HG03159 (cell line): ENCODE results near the gene APBB2.
"Not testable (repeated sequence)": the region's sequence is repeated elsewhere in the genome, so short reads cannot be mapped to it uniquely, and the experiment has no call there.

Experiments used
- ATAC-seq: cut with Tn5 transposase; IDR thresholded peaks from one replicate; pipeline ENCODE4 v1.9.1; 2021; ENCODE audit warnings: mild to moderate bottlenecking, moderate library complexity; ENCODE audit not compliant: unreplicated experiment

APBB2 gene

DNA sequence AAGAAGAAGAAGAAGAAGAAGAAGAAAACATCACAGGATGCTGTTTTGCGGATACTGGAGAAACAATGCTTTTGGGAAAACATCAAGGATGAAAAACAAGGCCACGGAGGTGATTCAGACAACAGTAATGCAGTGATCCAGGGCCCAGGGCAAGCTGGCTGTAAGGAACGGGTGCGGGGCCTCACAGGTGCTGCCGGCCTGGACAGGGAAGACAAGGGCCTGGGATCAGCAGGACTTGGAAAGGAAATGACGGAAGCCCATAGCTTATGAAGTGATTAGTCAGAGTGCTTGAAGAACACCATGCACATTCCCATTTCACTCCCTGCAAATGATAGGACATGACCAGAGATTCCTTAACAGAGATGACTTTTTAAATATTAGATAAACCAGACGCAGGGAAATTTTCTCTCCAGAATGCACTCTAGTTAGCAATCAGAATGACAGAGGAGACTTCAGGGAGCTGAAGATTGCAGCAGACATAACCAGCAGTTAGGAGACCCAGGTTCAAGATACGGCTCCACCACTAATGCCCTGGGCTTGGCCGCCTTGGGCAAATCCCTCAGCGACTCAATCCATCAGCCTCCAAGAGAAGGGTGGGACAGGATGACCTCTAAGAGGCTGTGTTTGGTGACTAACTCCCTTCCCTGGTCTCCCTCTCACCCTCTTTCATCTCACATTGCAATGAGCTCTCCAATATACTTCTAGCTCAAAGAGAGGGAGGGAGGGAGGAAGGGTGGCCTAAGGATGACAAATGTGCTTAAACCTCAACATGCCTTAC is 54.1 kb downstream of the APBB2 start:
- no peak for ATAC-seq

DNA sequence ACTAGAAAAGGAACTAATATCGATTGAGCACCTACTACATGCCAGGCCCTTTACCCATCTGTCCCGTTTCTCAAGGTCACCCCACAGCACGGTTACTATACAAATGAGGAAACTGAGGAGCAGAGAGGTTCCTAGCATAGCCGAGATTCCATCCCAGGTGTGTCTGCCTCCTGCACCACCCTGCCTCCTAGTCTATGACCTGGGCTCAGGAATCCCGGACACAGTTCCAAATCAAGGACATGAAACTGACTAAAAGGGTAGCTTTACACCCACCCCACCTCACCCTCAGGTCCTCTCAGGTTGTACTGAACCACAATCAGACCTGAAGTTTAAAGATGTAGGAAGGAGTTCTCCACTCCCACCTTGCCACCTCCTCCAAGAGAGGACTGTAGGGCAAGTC is 55.6 kb downstream of the APBB2 start:
- ATAC-seq = no peak

DNA sequence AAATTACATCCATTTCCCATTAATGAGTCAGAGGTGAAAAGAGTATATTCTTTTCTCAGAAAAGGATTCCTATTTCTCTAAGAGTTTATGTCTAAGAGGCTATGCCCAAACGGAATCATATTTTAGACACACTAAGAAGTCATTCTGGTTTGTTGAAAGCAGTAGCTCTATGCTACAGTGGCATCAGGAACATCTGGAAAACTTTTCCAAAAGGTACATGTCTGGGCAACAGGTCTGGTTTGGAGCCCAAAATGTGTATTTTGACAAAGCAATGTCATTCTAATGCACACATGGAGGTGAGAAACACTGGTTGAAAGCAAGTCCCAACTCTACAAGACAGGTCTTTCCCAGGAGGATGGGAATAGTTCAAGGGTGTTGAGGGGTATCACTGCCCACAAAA is 56.1 kb downstream of the APBB2 start:
- ATAC-seq = no peak

DNA sequence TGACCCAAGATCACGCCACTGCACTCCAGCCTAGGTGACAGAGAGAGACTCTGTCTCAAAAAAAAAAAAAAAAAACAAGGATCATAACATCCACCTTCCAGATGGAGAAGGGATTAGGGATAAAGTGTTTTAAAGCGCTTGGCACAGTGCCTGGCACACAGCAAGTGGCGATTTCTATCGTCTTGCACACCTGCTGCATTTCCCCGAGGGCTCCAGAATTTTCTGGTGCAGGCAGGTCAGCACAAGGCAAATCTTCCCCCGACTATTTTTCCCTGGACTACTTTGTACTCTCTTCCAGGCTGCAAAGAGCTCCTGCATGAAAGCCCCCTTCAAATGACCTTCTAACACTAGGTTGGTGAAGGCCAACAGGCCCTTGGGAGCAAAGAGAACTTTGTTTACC is 57.3 kb downstream of the APBB2 start:
- no peak for ATAC-seq

DNA sequence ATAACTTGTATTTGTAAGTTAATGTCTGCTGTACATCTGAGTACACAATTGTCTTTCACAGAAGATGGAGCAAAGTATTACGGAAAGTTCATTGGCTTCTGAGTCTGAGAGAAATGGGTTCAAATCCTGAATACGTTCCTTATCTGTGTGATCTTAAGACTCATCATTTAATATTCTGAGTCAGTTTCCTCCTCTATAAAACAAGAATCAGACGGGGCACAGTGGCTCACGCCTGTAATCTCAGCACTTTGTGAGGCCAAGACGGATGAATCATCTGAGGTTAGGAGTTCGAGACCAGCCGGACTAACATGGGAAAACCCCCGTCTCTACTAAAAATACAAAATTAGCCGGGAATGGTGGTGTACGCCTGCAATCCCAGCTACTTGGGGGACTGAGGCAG is 57.8 kb downstream of the APBB2 start:
- no peak for ATAC-seq

DNA sequence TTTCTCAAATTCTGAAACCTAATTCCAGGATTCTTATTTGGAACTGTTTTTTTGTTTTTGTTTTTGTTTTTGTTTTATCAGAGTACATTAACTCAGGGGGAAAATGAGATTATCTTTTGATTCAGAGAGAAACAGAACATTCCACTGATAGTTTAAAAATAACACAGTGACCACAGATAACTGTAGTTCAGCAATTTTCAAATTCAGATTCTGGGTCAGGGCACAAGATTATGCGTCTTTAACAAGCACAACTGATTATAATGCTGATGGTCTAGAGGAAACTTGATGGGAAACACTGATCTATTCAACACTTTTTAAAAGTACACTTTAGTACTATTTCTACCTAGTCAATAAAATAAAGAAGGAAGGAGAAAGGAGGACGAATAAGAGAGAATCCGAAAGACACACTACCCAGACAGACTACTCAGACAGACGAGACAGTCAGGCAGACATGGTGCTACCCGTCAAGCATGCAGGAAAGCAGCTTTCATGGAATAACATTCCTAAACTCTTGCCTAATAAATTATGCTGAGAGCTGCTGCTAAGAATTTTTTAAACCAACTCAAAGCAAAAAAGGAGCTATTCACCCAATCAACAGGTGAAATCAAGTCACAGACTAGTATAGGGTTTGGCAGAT is 59.0 kb downstream of the APBB2 start:
- ATAC-seq = no peak

DNA sequence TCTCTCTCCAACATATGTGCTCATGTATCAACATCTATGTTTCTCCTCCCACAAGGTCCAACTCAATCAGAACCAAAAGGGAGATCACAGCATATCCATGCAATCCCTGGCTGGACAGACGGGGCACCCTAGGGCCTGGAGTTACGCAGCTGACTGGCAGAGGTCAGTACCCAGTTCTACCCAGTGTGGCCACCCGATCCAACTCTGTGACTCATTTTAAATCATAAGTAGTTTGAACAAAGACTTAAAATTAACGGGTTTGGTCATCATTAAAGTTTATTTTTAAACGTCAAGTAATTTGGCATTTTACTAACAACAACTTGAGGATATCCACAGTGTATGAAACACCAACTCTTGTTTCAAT is 59.5 kb downstream of the APBB2 start:
- ATAC-seq = no peak

DNA sequence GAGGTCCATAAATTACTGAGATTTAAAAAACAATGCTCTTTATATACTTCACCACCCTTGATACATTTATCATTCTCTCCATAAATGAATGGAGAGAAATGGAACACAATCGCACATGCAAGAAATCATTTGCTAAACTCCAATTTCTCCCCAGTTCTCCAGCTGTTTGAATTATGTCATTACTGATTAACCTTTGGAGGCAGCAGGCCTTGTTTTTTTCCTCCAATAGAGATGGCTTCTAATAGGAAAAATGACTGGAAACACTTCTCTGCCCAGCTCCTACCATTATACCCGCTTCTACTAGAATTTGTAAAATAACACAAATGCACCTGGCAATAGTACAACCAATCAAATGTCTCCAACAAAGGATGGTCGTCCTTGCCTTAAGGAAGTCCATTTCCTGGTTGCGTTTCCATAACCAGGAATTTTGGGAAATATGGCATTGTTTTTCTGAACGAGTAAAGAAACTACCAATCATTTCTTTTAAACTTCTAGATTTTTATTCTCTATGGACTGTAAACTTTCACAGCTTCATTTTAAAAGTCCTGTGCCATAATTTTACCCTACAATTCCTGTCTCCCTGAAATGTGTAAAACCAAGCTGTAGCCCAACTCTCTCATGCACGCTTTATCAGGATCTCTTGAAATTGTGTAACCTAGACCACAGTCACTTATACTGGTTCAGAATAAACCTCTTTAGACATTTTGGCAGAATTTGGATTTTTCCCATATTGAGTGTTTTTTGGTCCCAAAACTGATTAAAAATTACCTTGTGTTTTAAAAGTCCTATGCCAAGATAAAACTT is 60.1 kb downstream of the APBB2 start:
- ATAC-seq = no peak

DNA sequence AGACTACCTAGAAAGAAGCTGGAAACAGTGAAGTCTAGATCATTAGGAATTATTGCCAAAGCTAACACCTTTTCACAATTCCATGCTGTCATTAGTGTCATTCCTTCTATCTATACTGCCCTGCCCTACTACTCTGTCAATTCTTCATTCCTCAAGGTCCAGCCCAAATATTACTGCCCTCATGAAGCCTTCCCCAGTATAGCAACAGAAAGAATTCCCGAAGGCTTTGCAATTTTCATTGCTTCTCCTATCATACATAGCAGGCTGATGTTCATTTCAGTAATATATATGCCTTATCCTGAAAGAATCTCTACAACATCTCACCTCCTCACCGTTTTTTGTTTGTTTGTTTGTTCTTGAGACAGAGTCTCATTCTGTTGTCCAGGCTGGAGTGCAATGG is 63.9 kb downstream of the APBB2 start:
- no peak for ATAC-seq

DNA sequence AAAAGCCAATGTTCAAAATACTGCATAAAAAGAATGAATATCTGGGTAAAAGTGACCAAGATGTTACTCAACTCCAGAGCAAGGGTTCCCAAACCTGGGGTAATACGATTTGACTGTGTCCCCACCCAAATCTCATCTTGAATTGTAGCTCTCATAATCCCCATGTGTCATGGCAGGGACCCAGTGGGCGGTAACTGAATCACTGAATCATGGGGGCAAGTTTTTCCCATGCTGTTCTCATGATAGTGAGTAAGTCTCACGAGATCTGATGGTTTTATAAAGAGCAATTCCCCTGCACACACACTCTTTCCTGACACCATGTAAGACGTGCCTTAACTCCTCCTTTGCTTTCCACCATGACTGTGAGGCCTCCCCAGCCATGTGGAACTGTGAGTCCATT is 64.8 kb downstream of the APBB2 start:
- ATAC-seq = not testable (repeated sequence)

DNA sequence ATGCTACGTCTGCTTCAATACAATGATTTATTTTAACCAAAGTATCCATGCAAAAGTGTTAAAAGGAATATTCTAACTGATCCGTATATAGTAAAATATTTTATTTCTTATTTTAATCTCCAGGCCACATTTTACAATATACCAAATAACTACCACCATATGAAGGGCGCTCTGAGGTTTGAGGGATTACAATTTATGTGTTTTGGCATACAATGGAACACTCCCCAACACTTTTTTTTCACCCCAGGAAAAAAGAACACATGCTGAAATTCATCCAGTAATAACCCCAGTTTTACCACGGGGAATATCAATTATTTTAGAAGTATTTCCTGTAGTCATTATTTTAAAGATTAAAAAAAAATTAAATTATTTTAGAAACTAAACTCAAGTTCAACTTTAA is 65.4 kb downstream of the APBB2 start:
- ATAC-seq = no peak

DNA sequence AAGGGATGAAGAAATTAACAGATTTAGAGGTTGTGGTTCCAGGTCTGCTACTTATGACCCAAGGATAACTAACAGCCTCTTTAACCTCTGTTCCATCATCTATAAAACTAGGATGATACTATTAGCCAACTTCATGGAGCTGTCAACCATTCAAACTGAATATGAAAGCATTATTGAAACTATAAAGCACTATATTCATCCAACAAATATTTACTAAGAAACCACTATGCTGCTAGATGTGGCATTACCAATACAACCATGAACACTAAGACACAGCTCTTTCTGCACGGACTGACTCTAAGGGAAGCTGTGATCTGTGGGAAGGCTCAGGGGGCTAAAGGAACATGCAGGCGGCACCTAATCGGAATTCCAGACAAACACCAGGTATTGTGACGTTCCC is 66.0 kb downstream of the APBB2 start:
- ATAC-seq = no peak

DNA sequence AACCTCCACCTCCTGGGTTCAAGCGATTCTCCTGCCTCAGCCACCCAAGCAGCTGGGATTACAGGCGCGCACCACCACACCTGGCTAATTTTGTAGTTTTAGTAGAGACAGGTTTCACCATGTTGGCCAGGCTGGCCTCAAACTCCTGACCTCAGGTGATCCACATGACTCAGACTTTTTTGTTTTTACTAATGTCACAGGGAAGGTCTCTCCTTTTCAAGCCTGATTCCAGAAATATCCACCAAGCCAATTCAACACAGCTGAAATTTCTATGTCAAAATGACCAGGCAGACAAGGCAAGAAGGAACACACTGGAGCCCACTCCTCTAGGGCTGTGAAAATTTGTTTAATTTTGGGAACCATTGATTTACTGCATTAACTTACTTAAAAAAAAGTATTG is 66.8 kb downstream of the APBB2 start:
- ATAC-seq = not testable (repeated sequence)

DNA sequence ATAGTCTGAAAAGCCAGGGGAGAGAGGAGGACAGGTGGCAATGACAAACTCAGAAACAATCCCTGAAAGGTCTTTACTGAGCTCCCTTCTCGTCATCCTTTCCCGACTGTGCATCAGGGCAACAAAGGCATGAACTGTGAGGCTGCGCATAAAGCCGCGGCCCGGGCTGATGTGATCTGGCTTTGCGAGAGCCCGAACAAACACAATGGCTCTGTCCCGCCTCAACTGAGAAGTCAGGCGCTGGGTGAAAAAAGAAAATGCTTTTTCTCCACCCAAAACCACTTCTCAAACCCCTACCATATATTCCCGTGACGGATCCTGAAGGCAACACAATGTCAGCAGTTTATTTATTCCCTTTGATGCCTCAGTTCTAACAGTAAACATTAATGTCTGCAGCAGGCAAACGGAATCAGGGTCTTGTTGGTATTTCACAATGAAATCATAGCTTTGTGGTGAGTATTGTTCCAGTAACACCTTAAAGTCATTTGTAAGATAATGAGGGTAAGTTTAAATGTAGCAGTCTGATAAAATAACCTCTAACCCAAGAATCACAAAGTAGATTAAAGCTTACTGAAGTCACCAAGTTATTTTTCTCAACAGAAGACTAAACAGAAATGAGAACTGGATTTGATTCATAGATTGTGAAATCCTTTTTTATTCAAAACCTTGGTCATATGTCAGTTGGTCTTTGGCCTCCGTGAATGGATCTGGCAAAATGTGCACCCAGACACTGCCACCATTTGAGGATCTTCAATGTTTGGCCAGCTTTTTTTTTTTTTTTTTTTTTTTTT is 67.4 kb downstream of the APBB2 start:
- no peak for ATAC-seq

DNA sequence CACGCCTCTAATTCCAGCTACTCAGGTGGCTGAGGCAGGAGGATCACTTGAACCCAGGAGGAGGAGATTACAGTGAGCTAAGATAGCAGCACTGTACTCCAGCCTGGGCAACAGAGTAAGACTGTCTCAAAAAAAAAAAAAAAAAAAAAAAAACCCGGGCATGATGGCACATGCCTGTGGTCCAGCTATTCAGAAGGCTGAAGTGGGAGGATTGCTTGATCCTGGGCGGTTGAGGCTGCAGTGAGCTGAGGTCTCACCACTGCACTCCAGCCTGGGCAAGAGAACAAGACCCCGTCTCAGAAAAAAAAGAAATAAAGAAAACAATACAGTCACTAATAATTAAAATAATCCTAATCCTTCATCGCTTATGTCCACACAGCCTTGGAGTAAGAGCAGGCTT is 68.1 kb downstream of the APBB2 start:
- ATAC-seq = no peak

DNA sequence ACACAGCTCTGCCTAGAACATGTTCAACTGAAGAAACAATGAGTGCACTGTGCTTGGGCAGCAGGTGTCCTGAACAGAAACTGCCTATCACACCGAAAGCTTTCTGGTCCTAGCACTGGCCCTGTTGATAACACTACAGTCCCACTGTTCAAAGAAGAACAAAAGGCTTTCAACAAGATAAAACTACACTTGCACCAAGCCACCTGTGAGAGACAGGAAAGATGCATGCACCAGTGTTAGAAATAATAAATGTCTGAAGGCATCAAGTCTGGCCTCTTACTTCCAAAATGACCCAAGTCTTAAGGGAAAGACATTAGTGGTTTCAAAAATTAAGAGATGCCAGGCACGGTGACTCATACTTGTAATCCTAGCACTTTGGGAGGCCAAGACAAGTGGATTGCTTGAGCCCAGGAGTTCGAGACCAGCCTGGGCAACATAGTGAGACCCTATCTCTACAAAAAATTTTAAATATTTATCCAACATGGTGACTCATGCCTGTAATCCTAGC is 68.7 kb downstream of the APBB2 start:
- ATAC-seq = no peak

DNA sequence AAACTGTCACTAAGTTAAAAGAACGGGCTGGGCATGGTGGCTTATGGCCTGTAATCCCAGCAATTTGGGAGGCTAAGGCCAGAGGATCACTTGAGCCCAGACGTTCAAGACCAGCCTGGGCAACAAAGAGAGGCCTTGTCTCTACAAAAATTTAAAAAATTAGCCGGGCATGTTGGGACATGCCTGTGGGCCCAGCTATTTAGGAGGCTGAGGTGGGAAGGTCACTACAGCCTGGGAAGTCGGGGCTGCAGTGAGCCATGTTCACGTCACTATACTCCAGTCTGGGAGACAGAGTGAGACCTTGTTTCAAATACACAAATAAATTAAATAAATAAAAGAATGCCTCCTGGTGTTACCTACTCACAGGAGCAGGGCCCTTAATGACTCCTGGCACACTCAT is 69.5 kb downstream of the APBB2 start:
- ATAC-seq = no peak

DNA sequence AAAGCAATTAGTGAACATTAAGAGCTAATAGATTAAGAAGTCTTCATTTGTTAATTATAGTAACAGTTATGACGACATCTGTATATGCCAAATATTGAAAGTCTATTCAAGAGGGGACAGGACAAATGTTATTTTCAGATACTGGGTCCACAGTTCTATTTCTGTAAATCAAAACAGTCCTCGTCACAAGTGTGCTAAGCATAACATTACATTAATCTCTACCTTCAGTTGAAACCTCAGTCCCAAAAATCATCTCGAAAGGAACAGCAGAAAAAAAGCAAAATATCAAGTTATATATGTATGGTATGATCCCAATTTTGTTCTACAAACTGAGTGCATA is 70.3 kb downstream of the APBB2 start:
- ATAC-seq = no peak

DNA sequence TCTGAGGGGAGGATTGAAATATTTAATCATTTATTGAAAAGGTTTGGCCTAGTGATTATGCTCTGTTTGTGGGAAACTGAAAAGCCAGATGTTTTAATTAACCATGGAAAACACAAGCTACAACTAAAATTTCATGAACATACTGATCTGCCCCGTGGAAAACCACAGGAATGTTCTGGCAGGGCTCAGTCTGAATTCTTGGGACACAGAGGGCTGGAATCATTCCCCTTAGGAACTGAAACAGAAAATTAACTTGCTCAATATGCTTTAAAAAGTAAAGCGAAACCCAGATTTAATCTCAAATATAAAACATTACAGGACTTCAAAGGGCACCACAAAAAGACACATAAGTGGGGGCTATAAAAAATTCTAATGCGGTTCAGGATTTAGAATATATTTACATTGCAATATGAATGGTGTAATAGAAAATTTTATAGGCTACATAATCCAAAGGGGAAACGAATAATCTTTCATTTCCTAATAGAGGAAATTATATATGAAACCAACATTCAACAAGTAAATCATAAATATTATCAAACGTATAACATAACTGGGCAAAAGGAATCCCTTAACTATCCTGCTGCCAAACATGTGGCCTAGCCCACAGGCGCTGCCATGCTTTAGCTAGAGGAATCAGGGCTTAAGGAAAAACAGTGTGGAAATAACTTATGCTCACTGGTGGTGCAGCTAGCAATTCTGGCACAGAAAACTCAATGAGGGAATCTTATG is 70.9 kb downstream of the APBB2 start:
- no peak for ATAC-seq
